Left hindlimb (tissue), 1 donor: ENCODE results near the gene DOCK1.

ENCODE experiments used
- DNase-seq: peaks from one replicate; pipeline ENCODE4 v3.0.0-alpha.2; 2018

Gene DOCK1

DNA sequence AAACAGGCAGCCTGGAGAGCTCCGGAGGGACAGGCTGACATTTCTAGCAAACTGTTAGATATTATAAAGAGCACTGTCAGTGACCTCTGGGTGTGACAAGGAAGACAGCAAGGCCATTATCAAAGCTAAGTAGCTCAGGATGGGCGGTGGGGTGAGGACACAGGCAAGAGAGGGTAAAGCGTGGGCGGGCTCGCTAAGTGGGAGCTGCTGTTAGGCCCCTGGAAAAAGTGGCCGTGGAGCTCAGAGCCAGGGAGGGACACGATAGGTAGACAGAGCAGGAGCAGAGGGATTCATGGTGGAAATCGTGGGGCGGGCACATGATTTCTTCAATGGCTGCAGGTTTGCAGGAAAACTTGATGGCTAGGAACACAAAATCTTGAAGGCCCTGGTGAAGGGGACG lies 592.5 kb downstream of the DOCK1 start:
- no peak for DNase-seq

DNA sequence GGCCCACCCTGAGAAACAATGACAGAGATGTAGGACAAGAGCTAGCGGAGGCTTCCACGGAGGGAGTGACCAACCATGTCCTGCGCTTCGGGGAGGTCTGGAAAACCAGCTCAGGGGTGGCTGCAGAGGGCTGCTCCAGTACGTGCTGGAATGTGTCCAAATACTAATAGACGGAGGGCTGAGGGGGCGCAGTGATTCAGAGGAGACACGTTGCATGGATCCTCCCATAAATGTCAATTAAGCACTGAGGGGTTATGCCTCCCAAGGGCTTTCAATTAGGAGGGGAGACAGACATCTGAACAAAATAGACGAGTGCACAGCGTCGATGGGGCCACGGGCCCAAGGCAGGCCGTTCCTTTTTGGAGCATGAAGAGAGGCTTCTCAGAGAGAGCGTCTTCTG lies 592.9 kb downstream of the DOCK1 start:
- DNase-seq = no peak

DNA sequence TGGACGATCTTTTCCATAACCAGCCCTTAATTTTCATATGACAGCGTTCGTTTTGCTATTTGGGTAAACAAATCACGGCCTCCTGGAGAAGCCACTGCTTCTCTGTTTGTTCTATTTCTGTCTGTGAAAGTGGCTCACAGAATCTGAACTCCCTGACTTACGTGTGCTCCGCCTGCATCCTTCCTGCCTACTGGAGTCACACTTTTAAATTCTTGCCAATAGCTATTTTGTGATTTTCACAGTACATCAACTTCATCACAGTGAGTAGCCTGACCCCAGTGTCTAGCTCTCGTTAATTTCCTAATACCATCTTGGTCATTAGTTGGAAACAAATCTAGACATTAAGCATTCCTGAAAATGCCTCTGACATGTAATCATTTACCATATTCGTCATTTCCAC lies 594.9 kb downstream of the DOCK1 start:
- DNase-seq = no peak
